ENCODE measurements around the gene LASP1. TPM values are rescaled to one million over a fixed set of nuclear protein-coding genes. Genes with fewer than 3 reads are reported as not detected.

LASP1 gene
- polyA plus RNA-seq, 1 of the 3 experiments (the other 2 are of a cell fraction): 102 TPM

DNA sequence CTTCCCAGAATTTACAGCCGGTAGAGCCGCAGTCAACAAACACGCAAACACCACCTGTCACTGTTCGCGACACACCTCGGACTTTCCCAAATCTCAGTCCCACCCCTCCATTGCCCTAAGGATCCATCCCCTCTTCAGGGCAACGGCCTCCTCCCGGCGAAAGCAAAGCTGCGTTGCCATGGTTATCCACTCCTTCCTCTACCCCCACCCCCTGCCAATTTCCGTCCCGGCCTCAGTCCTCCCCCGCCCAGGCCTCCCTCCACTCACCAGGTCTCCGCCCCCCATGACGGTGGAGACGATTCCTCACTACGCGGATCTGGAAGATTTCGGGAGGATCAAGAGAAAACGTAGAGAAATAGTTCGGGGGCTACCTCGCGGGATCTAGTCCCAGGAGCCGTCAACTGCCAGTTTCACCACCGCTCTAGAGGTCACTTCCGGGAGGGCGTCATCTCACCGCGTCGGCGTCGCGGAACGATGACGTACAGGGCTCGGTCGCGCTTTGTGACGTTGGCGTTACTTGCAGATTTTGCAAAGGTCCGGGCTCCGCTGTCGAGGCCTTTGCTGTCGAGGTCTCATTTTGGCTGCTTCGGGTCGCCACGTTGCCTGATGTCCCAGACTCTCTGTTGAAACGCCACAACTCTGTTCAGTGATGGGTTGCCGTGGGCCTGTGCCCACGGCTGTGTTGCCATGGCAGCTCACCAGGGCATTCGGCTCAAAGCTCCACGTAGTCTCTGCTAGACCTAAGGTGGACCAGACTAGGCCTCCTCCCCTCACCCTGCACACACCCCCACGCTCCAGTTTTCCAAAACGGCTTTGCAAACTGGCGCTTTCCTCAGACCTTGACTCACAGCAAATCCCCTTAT, 44.7 kb upstream of the LASP1 start, which contains the start of gene CWC25 (continued):
- TF ChIP-seq REST (IDR thresholded peaks at IDR 0.05; ENCODE audit: low read depth, low read length): peak; percentile 47; the same call in 1 of the 2 replicates
- no peak; the same call in 1 of the 2 replicates for TF ChIP-seq PBX3 (IDR thresholded peaks at IDR 0.05)
- TF ChIP-seq, protein P1, sequence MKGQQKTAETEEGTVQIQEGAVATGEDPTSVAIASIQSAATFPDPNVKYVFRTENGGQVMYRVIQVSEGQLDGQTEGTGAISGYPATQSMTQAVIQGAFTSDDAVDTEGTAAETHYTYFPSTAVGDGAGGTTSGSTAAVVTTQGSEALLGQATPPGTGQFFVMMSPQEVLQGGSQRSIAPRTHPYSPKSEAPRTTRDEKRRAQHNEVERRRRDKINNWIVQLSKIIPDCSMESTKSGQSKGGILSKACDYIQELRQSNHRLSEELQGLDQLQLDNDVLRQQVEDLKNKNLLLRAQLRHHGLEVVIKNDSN (IDR thresholded peaks at IDR 0.05; ENCODE audit: borderline replicate concordance, low read depth): peak; percentile 22; the same call in 1 of the 2 replicates
- TF ChIP-seq ELF1 (IDR thresholded peaks at IDR 0.05): peak; percentile 98
- TF ChIP-seq TAF1 (IDR thresholded peaks at IDR 0.05; ENCODE audit: borderline replicate concordance, low read depth, low read length): peak; percentile 91
- TF ChIP-seq GABPA (IDR thresholded peaks at IDR 0.05; ENCODE audit: low read depth): peak; percentile 90
- TF ChIP-seq FOXJ3 (CRISPR knock-in tag; IDR thresholded peaks at IDR 0.05): 0 out of 2 replicates have a peak, but pooled peaks have one; percentile 18

- Histone ChIP-seq H3K9me3 (no peaks in the 10 kb centered on the region), H3K4me1 (ENCODE audit: control insufficient read depth in 1 of 2, insufficient read depth in 2 of 2, low read depth in 1 of 2, low read length in 1 of 2) (peaks cover 5 to 15% of the 10 kb centered on the region in 2 experiments; a peak in 1 of 4 replicates), H3K27me3 (ENCODE audit: insufficient read depth) (no peaks in the 10 kb centered on the region), H3K79me2 (ENCODE audit: insufficient read depth) (peaks cover 42% of the 10 kb centered on the region), H3K4me3 (ENCODE audit: low read depth in 2 of 2, low read length in 1 of 2) (peak overlapping the region; percentile 73 to 94), H3K27ac (ENCODE audit: low read depth in 2 of 2, low read length in 1 of 2) (peak overlapping the region; percentile 94 to 97), H4K20me1 (ENCODE audit: insufficient read depth) (no peaks in the 10 kb centered on the region), H3K36me3 (replicated peaks in 1 of 2; ENCODE audit: control insufficient read depth in 1 of 2, insufficient read depth in 2 of 2, low read length in 1 of 2) (peaks cover 0 to 1% of the 10 kb centered on the region in 2 experiments), H3K4me2 (peak overlapping the region; percentile 88), H3K9me2 (no peaks in the 10 kb centered on the region), H3K9ac (peak overlapping the region; percentile 91), H2AFZ (ENCODE audit: low read depth) (peak overlapping the region; percentile 87), H3F3A (replicated peaks; ENCODE audit: insufficient read depth) (peaks cover 13% of the 10 kb centered on the region)
- POLR2A ChIA-PET: interaction anchor here (2.1 kb wide), 1 partner anchor 28 kb away, joined by 16 read pairs; the partner anchor contains the start of gene RPL23
- DNase-seq: no peak
- 92% methylated on average over 17 of the region's 17 CpGs for WGBS (ENCODE audit: low lambda C conversion rate)
- CTCF ChIA-PET: interaction anchor here (0.6 to 1.2 kb wide), 3 partner anchors 43 to 316 kb away, joined by 3 to 4 read pairs (median 3); no protein-coding TSS in a partner anchor
- TF ChIP-seq ELF1 (IDR thresholded peaks at IDR 0.05) (no peak), RFX5 (IDR thresholded peaks at IDR 0.05; ENCODE audit: low read length) (no peak), GATA2 (CRISPR knock-in tag; IDR thresholded peaks at IDR 0.05) (no peak), TEAD4 (IDR thresholded peaks at IDR 0.05; ENCODE audit: borderline replicate concordance, insufficient read depth) (no peak), TCF12 (IDR thresholded peaks at IDR 0.05) (no peak), YY1 (IDR thresholded peaks at IDR 0.05; ENCODE audit: low read depth) (no peak), RCOR1 (IDR thresholded peaks at IDR 0.05; ENCODE audit: low read length) (no peak), MXI1 (IDR thresholded peaks at IDR 0.05; ENCODE audit: low read depth, low read length) (no peak), MAX (IDR thresholded peaks at IDR 0.05; ENCODE audit: low read depth) (no peak), MEF2A (IDR thresholded peaks at IDR 0.05; ENCODE audit: borderline replicate concordance, low read depth) (no peak), REST (IDR thresholded peaks at IDR 0.05; ENCODE audit: low read depth, low read length) (no peak)
- TF ChIP-seq, protein P2, sequence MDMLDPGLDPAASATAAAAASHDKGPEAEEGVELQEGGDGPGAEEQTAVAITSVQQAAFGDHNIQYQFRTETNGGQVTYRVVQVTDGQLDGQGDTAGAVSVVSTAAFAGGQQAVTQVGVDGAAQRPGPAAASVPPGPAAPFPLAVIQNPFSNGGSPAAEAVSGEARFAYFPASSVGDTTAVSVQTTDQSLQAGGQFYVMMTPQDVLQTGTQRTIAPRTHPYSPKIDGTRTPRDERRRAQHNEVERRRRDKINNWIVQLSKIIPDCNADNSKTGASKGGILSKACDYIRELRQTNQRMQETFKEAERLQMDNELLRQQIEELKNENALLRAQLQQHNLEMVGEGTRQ (IDR thresholded peaks at IDR 0.05; ENCODE audit: borderline replicate concordance, low read depth, low read length): no peak
These were observed 44.1 kb upstream of the LASP1 start for GRCh38 chr17:38825762-38826247.

All from SK-N-SH (cell line).